Coronary artery (tissue), 2 donors: Measurements from ENCODE around the gene TPD52L1.
"Not testable (repeated sequence)": the region's sequence is repeated elsewhere in the genome, so short reads cannot be mapped to it uniquely, and the experiment has no call there.

Experiments used
- DNase-seq: peaks from one replicate; pipeline ENCODE4 v3.0.0-alpha.2; 2017; ENCODE audit warnings: low spot score
- H3K27ac ChIP-seq, 2 donors: fragments of 200-600 bp; sonication (generic); one replicate each; pipeline ENCODE4 v1.5.1; 2016 to 2019
- H3K4me3 ChIP-seq: fragments of 200-600 bp; sonication (generic); 2 replicates; pipeline ENCODE4 v1.5.1; 2016; ENCODE audit warnings: mild to moderate bottlenecking, moderate library complexity
- CTCF ChIP-seq: fragments of 200-600 bp; sonication (generic); IDR thresholded peaks from one replicate; pipeline ENCODE4 v1.5.1; 2019; ENCODE audit warnings: antibody characterized with exemption

TPD52L1 gene

GRCh38 chr6:125123468-125124048 is 30.0 kb upstream of the TPD52L1 start:
- TF ChIP-seq CTCF, result no peak
- Histone ChIP-seq H3K4me3 (peak overlapping the region; percentile 28), H3K27ac (no peak overlapping the region)
- no peak for DNase-seq

GRCh38 chr6:125124049-125124669 is 29.4 kb upstream of the TPD52L1 start:
- peak overlapping the region; percentile 28 for H3K4me3 ChIP-seq
- no peak for TF ChIP-seq CTCF
- DNase-seq, result no peak
- no peak overlapping the region for H3K27ac ChIP-seq

DNA sequence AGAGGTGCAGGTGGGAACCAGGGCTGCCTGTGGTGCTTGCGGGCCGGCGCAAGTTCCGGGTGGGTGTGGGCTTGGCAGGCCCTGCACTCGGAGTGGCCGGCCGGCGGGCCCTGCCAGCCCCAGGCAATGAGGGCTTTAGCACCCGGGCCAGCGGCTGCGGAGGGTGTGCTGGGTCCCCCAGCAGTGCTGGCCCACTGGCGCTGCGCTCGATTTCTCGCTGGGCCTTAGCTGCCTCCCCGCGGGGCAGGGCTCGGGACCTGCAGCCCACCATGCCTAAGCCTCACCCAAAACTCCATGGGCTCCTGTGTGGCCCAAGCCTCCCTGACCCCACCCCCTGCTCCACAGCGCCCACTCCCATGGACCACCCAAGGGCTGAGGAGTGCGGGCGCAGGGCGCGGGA is 27.7 kb upstream of the TPD52L1 start:
- H3K4me3 ChIP-seq, DNase-seq, H3K27ac ChIP-seq: not testable (repeated sequence)

GRCh38 chr6:125129354-125129753 is 24.2 kb upstream of the TPD52L1 start:
- TF ChIP-seq CTCF, result no peak
- no peak overlapping the region for H3K4me3 ChIP-seq
- H3K27ac ChIP-seq, result no peak overlapping the region
- no peak for DNase-seq

GRCh38 chr6:125132058-125132457 is 21.5 kb upstream of the TPD52L1 start:
- Histone ChIP-seq H3K4me3 (no peak overlapping the region), H3K27ac (no peak overlapping the region)
- DNase-seq, result no peak
- TF ChIP-seq CTCF, result no peak

DNA sequence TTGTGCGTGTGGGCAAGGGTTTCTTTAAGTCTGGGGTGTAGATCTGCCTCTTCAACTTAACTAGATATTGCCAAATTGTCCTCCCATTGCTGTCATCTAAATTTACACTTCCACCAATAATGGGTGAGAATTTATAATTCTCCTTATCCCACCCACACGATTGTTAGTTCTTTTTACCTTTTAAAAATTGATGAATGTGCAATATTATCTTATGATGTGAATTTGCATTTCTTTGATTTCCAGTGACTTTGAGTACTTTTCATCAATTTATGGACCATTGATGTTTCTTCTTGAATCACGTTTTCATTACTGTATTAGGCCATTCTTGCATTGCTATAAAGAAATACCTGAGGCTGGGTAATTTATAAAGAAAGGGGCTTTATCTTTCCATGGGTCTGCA is 17.2 kb upstream of the TPD52L1 start:
- H3K4me3 ChIP-seq, result no peak overlapping the region
- H3K27ac ChIP-seq, result no peak overlapping the region
- TF ChIP-seq CTCF, result no peak
- DNase-seq, result no peak

GRCh38 chr6:125138083-125138482 is 15.5 kb upstream of the TPD52L1 start:
- no peak for TF ChIP-seq CTCF
- no peak overlapping the region for H3K4me3 ChIP-seq
- no peak for DNase-seq
- no peak overlapping the region for H3K27ac ChIP-seq
